Measurements from ENCODE around the gene STK32C.

DNA sequence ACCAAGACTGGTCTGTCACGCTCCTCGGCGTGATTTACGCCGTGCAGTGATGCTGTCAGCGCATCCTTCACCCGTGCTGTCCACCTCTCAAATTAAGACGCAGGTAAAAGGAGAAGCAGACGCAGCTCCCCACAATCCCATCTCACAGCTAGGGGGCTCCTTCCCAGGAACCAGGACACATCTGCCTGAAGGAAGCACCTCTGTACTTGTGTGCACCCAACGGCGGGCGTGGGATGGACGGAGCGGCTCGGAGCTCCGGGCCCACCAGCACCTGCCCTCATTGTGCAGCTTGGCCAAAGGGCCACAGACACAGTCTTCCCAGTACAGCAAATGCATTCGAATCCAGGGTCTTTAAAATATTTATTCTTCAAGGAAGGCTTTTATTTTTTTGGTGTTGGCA, 55.3 kb downstream of the STK32C start:
- no peak for TF ChIP-seq YY1 (IDR thresholded peaks at IDR 0.05; ENCODE audit: insufficient read depth, insufficient read length)
- TF ChIP-seq SUZ12 (IDR thresholded peaks at IDR 0.05; ENCODE audit: extremely low read depth, insufficient read depth, insufficient read length), result no peak
- TF ChIP-seq ZNF274 (IDR thresholded peaks at IDR 0.05; ENCODE audit: low read depth, low read length), result no peak
